GM21737 (cell line): ENCODE measurements around the gene ITSN1.

Experiments
- ATAC-seq: cut with Tn5 transposase; IDR thresholded peaks from one replicate; pipeline ENCODE4 v1.9.1; 2021; ENCODE audit warnings: mild to moderate bottlenecking, moderate library complexity; ENCODE audit not compliant: unreplicated experiment

The ITSN1 gene

GRCh38 chr21:33945652-33946270 is 303.5 kb downstream of the ITSN1 start:
- no peak for ATAC-seq

DNA sequence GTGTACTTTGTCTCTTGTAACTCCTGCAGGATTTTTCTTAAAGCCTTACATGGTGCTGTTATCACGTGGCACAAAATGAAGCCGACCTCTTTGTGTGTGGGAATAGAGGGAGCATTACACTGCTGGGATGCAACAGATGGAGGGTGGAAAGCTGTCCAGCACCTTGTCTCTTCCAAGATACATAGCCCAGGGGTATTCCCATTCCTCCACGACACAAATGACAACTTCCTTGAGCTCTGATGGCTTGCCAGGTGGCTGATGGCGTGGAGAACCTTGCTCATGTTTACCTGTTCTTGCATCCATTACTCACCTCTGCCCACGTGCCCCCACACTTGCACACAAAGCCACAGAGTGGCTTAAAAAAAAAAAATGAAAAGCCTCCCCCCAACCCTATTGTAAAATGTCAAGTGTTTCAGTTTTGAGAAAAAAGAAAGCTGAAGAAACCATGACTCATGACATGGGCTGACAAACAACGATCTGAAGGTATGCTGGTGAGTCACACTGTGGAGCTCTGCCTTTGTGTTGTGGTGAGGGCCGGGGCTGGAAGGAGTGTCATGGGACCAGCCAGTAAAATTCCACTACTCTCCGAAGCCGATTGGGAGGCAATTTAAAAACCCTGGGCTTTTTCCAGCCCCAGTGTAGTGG is 305.3 kb downstream of the ITSN1 start:
- ATAC-seq, result peak; percentile 44

DNA sequence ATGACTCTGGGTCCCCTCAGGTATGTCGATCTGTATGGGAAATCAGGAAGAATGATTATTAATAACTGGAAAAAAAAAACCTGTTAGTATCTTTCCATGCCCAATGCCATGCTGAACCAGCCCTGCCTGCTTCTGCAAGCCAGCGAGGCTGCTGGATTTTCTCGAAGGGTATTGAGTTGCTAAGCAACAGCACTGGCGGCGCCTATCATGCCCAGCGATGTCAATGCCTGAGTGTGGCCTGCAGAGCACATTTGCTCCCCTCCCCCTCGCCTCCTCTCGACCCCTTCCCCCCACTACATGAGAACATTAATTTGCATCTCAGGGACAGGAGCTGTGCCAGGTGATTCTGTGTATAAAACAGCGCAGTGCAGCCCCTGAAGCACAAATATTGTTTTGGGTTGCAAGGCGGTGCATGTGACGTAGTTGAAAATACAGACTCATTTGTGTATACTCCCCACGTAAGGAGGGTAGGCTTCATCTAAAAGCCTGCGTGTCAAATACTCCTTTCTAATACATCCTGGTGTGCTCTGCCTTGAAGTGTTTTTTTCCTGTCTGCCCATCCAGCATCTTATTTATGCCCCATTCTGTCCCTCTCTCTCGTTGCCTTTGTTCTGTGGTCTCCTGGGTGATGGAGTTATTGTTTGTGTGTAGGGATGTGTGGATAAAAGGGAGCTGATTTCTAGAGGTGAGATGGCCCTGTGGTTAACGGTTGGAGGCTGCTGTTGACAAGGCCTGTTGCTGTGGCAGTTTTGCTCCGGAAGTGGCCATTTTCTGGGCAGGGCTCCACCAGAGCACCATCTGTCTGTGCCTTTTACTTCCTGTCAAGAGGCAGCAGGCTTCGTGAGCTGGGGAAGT is 306.0 kb downstream of the ITSN1 start:
- peak; percentile 48 for ATAC-seq

- ATAC-seq, result no peak
Observed at GRCh38 chr21:33948951-33949444, 306.7 kb downstream of the ITSN1 start.
